ENCODE data around the gene CISD3. TPM values are rescaled to one million over a fixed set of nuclear protein-coding genes. Genes with fewer than 3 reads are reported as not detected.

CISD3 gene
- total RNA-seq, 2 donors from 2014 or later, result 17.2 to 20.0 TPM

DNA sequence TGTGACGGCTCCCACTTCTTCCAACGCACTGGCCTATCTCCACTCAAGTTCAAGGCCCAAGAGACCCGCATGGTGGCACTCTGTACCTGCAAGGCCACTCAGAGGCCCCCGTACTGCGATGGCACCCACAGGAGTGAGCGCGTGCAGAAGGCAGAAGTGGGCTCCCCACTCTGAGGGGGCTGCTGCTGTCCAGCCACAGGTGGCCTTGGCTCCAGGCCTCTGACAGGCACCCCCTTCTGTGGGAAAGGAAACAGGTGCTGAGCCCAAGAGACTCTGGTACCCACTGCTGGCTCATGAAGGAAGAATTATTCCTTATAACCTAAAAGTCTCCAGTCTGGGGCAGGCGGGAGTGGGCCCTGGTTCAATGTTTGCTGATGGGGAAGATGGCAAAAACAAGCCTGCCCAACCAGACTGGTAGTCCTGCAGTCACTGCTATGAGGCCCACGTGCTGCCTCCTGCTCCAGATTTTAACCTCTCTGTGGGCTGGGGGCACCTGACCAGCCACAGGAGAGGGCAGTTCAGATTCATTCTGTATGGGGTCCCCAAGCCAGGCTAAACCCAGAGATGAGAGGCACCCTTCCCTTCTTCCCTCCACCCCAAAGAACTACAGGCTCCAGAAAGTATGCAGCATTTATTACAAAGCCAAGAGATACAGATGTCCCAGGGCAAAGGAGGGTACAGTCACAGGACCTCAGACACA is 3.3 kb downstream of the CISD3 start:
- TF ChIP-seq, protein P1, sequence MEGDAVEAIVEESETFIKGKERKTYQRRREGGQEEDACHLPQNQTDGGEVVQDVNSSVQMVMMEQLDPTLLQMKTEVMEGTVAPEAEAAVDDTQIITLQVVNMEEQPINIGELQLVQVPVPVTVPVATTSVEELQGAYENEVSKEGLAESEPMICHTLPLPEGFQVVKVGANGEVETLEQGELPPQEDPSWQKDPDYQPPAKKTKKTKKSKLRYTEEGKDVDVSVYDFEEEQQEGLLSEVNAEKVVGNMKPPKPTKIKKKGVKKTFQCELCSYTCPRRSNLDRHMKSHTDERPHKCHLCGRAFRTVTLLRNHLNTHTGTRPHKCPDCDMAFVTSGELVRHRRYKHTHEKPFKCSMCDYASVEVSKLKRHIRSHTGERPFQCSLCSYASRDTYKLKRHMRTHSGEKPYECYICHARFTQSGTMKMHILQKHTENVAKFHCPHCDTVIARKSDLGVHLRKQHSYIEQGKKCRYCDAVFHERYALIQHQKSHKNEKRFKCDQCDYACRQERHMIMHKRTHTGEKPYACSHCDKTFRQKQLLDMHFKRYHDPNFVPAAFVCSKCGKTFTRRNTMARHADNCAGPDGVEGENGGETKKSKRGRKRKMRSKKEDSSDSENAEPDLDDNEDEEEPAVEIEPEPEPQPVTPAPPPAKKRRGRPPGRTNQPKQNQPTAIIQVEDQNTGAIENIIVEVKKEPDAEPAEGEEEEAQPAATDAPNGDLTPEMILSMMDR (IDR thresholded peaks at IDR 0.05), result no peak
- H3K27me3 ChIP-seq, result no peaks in the 10 kb centered on the region
- peak overlapping the region; percentile 58 to 92 for H3K27ac ChIP-seq
- no peak for DNase-seq (ENCODE audit: low spot score)
- H3K9me3 ChIP-seq, result no peaks in the 10 kb centered on the region
- no peak overlapping the region for H3K4me3 ChIP-seq
- peaks cover 30% of the 10 kb centered on the region for H3K36me3 ChIP-seq
- peaks cover 0 to 70% of the 10 kb centered on the region in 2 donors for H3K4me1 ChIP-seq

DNA sequence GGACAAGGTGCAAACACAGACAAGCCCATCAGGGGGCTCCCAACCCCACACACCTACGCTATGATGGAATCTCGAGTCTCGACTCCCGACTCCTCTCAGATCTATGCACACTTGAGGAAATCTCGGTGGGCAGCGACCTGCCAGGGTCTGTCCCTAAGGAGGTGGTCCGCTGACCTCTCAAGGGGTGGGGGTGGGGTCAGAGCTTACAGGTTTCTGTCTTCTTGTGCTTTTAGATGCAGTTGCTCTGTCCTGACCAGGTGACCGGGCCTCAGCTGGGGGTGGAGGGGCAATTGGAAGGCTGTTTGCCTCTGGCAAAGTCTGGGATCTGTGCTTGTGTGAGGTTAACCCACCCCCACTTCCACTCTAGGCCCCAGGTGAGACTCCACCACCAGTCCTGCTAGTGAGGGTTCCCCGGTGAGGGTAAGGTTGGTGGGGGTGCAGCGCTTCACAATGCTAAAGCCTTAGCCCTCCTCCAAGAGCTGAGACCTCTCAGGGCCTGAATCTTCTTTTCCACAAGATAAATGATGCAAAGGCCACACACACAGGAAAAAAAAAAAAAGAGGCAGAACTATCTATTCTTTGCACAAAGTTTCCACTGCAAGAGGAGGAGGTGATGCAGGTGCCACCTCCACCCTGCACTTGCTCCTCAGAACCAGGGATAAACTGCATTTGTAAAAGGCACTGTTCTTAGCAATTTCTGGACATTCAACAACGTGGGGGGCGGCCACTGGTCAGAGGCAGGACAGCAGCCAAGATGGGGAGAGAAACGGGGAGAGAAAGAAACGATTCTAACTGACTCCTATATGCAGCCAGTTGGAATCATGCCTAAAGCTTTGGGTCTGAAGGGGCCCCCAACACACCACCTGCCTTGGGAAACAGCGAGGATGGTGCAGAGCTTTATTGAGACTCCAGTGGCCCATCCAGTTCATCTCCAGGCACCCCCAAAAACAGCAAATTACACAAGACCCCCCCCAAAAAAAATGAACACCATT is 4.1 kb downstream of the CISD3 start:
- no peaks in the 10 kb centered on the region for H3K27me3 ChIP-seq
- H3K4me1 ChIP-seq, result peaks cover 0 to 62% of the 10 kb centered on the region in 2 donors
- TF ChIP-seq, protein P1 (IDR thresholded peaks at IDR 0.05), result no peak
- no peak overlapping the region for H3K4me3 ChIP-seq
- H3K36me3 ChIP-seq, result peaks cover 38% of the 10 kb centered on the region
- H3K9me3 ChIP-seq, result no peaks in the 10 kb centered on the region
- peak overlapping the region in 1 of 2 donors; percentile 34 for H3K27ac ChIP-seq
- no peak for DNase-seq (ENCODE audit: low spot score)

DNA sequence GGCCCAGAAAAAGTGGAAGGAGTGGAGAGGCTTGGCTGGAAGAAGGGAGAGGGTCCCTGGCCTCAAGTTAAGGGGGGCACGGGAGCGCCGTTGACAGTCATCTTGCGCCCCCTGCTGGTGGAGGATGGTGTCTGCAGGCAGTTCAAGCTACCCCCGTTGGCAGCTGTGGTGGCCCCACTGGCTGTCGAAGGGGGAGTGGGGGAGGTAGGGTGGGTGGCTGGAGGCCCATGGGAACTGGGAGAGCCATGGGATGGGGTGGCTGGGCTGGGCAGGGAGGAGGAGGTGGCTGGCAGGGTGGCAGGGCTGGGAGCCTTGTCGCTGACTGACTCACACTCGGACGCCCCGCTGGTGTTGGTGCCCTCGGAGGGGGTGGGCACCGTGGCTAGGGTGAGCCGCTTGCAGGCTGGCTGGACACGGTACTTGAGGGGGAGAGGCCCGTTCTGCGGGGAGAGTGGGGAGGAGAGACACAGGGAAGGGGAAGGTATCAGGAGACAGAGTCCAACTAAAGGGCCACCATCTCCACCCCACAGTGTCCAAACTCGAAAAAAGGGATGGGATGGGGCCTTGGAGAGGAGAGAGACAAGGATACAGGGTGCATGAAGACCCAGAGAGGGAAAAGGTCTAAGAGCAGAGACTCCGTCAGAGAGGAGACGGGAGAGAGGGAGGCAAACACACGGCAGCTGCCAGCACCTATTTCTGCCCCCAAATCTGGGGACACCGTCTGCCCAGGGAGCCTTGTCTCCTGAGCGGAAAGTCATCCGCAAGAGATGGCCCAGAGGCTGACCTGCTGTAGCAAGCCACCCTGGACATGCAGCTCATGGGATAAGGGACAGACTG is 5.2 kb downstream of the CISD3 start:
- Histone ChIP-seq H3K36me3 (peaks cover 46% of the 10 kb centered on the region), H3K9me3 (no peaks in the 10 kb centered on the region), H3K27ac (peak overlapping the region in 1 of 2 donors; percentile 34), H3K27me3 (no peaks in the 10 kb centered on the region), H3K4me3 (no peak overlapping the region), H3K4me1 (peaks cover 0 to 56% of the 10 kb centered on the region in 2 donors)
- TF ChIP-seq, protein P1 (IDR thresholded peaks at IDR 0.05), result peak; percentile 92 to 98
- no peak for DNase-seq (ENCODE audit: low spot score)

DNA sequence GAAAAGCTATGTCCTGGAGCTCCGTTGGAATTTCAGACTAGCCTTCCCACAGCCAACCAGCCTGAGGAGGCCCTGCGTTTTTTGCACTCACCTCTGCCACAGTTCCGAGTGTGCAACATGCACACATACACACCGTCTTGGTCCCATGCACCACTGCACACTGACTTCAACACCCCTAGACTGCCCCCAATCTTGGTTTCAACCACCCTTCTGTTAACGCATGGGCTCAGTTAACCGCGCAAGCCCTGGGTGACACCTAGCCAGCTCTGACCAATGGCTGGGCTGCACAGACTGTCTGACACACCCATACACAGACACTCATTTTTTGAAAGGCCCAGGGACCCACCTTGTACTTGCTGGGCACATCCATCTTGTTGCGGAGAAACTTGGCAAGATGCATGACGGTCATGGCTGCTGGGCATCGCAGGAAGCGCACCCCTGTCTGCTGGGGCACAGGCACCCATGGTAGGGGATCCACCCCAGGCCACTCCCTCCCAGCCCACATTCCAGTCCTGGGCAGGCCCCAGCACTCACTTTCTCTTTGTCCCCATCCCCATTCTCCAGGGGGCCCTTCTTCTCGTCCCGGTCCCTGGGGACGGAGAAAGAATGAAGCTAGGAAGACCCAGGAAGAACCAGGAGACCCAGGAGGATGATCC is 8.0 kb downstream of the CISD3 start:
- H3K4me1 ChIP-seq, result peaks cover 0 to 58% of the 10 kb centered on the region in 2 donors
- H3K27ac ChIP-seq, result no peak overlapping the region
- H3K27me3 ChIP-seq, result no peaks in the 10 kb centered on the region
- no peak for DNase-seq (ENCODE audit: low spot score)
- TF ChIP-seq, protein P1 (IDR thresholded peaks at IDR 0.05), result no peak
- H3K4me3 ChIP-seq, result no peak overlapping the region
- peaks cover 39% of the 10 kb centered on the region for H3K36me3 ChIP-seq
- H3K9me3 ChIP-seq, result no peaks in the 10 kb centered on the region

DNA sequence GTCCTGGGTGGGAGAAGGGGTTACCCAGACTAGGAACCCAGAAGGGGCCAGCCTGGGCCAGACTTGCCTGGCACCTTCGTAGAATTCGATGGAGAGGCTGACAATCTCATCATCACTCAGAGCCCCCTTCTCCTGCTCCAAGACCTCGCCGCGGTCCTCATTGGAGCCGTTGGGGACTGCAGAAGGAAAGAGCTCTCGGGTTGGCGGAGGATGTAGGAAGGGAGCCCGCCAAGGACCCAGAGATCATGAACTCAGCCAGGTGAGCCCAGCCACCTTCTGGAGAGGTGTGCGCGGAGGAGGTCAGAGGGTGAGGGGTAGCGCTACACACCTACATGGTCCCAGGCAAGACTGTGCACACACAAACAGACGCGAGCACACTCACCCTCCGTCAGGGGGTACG is 8.5 kb downstream of the CISD3 start:
- DNase-seq (ENCODE audit: low spot score), result no peak
- peaks cover 34% of the 10 kb centered on the region for H3K36me3 ChIP-seq
- no peaks in the 10 kb centered on the region for H3K9me3 ChIP-seq
- TF ChIP-seq, protein P1 (IDR thresholded peaks at IDR 0.05), result no peak
- peaks cover 0 to 60% of the 10 kb centered on the region in 2 donors for H3K4me1 ChIP-seq
- no peak overlapping the region for H3K27ac ChIP-seq
- no peak overlapping the region for H3K4me3 ChIP-seq
- no peaks in the 10 kb centered on the region for H3K27me3 ChIP-seq

Measured in right atrium auricular region (tissue), 2 donors.